BLaER1 (cell line): ENCODE data around the gene CPLX1.
A peak's percentile ranks its signal among the peaks of the same experiment; 100 is the strongest.

ENCODE experiments used
- H3K27ac ChIP-seq: shearing (Covaris generic); formaldehyde crosslinking; 2 replicates; pipeline ENCODE4 v1.8.1; 2022
- H3K27me3 ChIP-seq: shearing (Covaris generic); formaldehyde crosslinking; 2 replicates; pipeline ENCODE4 v1.8.1; 2022
- H3K36me3 ChIP-seq: shearing (Covaris generic); formaldehyde crosslinking; 2 replicates; pipeline ENCODE4 v1.8.1; 2022
- H3K4me1 ChIP-seq: shearing (Covaris generic); formaldehyde crosslinking; 2 replicates; pipeline ENCODE4 v1.8.1; 2022
- H3K4me2 ChIP-seq: shearing (Covaris generic); formaldehyde crosslinking; 2 replicates; pipeline ENCODE4 v1.8.1; 2022
- H3K4me3 ChIP-seq: shearing (Covaris generic); formaldehyde crosslinking; 2 replicates; pipeline ENCODE4 v1.8.1; 2022
- H3K9ac ChIP-seq: shearing (Covaris generic); formaldehyde crosslinking; 2 replicates; pipeline ENCODE4 v1.8.1; 2022
- H3K9me3 ChIP-seq: shearing (Covaris generic); formaldehyde crosslinking; 2 replicates; pipeline ENCODE4 v1.8.1; 2022
- H4K20me1 ChIP-seq: shearing (Covaris generic); formaldehyde crosslinking; 2 replicates; pipeline ENCODE4 v1.8.1; 2022
- Cebpa-rat ChIP-seq: shearing (Covaris generic); IDR thresholded peaks from 2 replicates; pipeline ENCODE4 v1.8.1; 2022

Gene CPLX1

DNA sequence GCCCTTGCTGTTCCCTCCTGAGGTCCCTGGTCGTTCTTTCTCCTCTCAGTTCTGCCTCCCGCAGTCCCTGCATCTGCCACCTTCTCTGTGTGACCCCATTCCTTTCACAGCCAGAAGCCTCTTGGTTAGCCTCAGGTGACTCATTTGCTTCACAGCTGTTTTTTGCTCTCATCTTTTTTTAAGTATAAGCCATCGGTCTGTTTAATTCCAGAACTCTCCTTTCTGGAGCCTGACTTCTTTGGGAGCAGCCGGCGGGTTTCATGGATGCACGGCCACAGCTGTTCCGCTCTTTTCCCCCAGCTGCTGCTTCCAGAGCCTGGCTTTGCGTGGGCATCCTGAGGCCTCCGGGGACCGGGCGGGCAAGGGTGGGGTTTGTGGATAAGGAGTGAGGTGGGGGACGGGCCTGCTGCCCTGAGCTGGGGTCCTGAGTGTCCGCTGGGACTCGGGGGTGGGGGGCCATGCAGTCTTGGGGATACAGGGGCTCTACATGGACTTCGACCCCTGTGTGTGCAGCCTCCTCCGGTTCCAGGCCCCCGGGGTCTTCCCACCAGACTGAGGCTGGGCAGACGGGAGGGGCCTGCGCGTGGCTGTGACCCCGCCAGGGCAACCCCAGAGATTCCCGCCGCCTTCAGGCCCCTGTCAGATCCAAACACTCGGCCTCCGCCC, 73.6 kb downstream of the CPLX1 start:
- Histone ChIP-seq H3K4me2 (peak overlapping the region; percentile 95), H3K36me3 (peaks cover 88% of the 10 kb centered on the region), H3K27ac (peak overlapping the region; percentile 56), H3K4me1 (peaks cover 59% of the 10 kb centered on the region), H3K4me3 (peak overlapping the region; percentile 40), H4K20me1 (peaks cover 100% of the 10 kb centered on the region), H3K27me3 (no peaks in the 10 kb centered on the region), H3K9ac (peak overlapping the region; percentile 72), H3K9me3 (no peaks in the 10 kb centered on the region)
- TF ChIP-seq Cebpa-rat, result no peak

DNA sequence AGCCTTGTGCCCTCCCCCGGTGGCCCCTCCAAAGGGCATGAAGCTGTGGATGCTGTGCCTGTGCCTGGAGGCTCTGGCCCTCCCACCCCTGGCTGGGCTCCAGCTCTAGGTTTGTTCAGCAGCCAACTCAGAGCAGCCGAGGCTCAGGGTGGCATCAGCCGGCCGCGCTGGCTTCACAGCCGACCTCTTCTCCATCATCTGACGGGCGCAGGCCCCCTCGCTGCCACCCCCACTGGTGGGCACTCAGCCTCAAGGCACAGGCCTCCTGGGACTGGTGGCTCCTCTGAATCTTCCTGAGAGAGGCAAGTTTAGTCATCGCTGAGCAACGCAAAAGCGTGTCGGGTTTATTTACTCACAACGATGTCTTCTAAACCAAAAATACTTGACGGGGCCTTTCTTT, 74.3 kb downstream of the CPLX1 start:
- Histone ChIP-seq H3K9me3 (no peaks in the 10 kb centered on the region), H3K4me3 (peak overlapping the region; percentile 40), H3K4me2 (peak overlapping the region; percentile 95), H3K4me1 (peaks cover 59% of the 10 kb centered on the region), H3K36me3 (peaks cover 82% of the 10 kb centered on the region), H3K27ac (peak overlapping the region; percentile 56), H3K9ac (peak overlapping the region; percentile 72), H3K27me3 (no peaks in the 10 kb centered on the region), H4K20me1 (peaks cover 93% of the 10 kb centered on the region)
- no peak for TF ChIP-seq Cebpa-rat

DNA sequence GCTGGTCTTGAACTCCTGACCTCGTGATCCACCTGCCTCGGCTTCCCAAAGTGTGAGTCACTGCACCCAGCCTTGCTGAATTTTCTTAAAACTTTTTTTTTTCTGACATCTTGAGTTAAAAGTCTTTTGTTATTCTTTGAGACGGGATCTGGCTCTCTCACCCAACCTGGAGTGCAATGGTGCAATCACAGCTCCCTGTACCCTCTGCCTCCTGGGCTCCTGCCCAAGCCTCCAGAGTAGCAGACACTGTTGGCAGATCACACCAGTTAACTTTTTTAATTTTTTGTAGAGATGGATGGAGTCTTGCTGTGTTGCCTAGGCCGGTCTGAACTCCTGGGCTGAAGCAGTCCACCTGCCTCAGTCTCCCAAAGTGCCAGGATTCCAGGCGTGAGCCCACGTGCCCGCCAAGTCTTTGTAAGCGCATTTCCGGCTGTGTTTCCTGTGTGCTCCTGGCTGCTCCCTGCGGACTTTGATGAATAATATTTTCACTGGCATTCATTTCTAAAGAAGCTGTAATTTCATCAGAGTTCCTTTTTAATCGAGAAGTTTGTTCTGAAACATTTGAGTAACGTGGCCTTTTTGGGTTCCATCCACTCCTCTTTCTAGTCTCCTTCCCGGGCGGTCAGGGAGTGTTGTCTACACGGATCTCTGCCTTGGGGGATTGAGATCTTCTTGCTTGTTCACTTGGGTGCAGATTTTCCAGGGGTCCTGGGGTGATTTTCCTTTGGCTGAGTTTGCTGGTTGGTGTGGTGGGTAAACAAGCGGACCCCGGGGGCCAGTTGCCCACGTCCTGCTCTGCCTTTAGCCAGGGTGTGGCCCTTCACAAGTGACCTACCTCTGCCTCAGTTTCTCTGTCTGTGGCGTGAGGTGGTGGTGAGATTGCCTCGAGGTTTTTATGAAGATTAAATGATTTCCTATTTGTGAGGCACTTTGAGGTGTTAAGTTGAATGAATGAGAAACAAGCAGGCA, 75.9 kb downstream of the CPLX1 start:
- no peak for TF ChIP-seq Cebpa-rat
- no peaks in the 10 kb centered on the region for H3K9me3 ChIP-seq
- H3K4me2 ChIP-seq, result peak overlapping the region; percentile 95
- H3K27me3 ChIP-seq, result no peaks in the 10 kb centered on the region
- no peak overlapping the region for H3K4me3 ChIP-seq
- H3K27ac ChIP-seq, result no peak overlapping the region
- H4K20me1 ChIP-seq, result peaks cover 76% of the 10 kb centered on the region
- H3K9ac ChIP-seq, result no peak overlapping the region
- H3K36me3 ChIP-seq, result peaks cover 65% of the 10 kb centered on the region
- peaks cover 56% of the 10 kb centered on the region for H3K4me1 ChIP-seq

DNA sequence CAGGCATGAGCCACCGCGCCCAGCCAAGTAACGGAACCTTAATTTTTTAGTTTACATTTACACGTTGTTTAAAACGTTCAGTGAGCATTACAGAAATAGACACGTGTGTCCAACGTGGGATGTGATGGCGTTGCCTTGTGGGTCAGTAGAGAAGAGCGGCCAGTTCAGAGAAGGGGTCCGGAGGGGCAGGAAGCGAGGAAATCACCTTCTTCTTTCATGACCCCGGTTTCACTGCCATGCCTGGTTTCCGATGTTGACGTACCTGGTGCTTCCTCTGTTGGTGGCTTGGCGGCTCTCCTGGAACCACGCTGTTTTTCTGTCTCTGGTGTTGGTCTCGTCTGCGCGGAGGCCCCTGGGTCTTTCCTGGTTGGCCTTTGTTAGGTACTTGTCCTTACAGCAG, 77.5 kb downstream of the CPLX1 start:
- Histone ChIP-seq H3K9ac (no peak overlapping the region), H4K20me1 (peaks cover 72% of the 10 kb centered on the region), H3K27me3 (no peaks in the 10 kb centered on the region), H3K36me3 (peaks cover 61% of the 10 kb centered on the region), H3K9me3 (no peaks in the 10 kb centered on the region), H3K4me3 (no peak overlapping the region), H3K27ac (no peak overlapping the region), H3K4me1 (peaks cover 41% of the 10 kb centered on the region), H3K4me2 (no peak overlapping the region)
- no peak for TF ChIP-seq Cebpa-rat

DNA sequence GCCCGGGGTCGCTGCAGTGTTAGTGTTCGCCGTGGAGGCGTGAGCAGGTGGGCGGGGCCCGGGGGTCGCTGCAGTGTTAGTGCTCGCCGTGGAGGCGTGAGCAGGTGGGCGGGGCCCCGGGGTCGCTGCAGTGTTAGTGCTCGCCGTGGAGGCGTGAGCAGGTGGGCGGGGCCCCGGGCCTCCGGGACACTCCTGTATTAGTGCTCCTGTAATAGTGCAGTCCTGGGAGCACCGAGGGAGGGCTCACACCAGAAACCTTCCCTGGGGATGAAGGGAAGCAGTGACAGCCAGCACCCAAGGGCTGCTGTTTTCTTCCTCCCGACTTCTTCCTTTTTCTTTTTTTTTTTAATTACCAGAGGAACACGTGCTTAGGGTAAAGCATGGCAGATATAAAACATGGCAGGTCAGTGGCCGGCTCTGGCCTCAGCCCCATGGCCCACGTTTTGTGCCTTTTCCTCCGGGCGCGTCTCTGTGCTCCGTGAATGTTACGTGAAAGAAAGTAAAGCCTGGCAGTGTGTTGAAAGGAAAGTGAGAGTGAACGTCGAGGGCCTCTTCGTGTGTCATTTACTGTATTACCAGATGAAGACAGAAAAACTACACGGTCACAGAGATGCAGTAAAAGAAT, 78.3 kb downstream of the CPLX1 start:
- Histone ChIP-seq H3K36me3 (peaks cover 61% of the 10 kb centered on the region), H3K4me3 (no peak overlapping the region), H4K20me1 (peaks cover 72% of the 10 kb centered on the region), H3K9ac (no peak overlapping the region), H3K27ac (no peak overlapping the region), H3K4me1 (peaks cover 33% of the 10 kb centered on the region), H3K27me3 (no peaks in the 10 kb centered on the region), H3K4me2 (no peak overlapping the region), H3K9me3 (no peaks in the 10 kb centered on the region)
- no peak for TF ChIP-seq Cebpa-rat

DNA sequence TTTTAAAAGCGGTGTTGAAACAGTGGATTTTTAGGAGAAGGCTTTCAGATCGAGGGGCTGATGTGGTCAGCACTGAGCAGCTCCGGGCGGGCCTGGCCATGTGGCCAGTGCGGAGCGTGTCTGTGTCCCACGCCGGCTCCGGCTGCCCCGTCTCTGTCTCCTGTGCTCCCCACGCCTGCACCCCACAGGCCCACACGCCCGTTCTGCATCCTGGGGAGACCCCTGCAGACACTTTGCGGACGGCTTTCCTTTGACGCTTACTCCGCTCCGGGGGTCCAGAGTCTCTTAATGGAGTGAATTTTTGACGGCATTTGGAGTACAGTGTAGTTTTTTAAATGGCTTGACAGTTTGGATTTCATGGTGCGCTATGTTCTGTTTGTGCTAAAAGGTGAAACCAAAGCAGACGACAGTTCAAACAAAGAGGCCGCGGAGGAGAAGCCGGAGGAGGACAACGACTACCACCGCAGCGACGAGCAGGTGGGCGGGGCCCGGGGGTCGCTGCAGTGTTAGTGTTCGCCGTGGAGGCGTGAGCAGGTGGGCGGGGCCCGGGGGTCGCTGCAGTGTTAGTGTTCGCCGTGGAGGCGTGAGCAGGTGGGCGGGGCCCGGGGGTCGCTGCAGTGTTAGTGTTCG, 81.6 kb downstream of the CPLX1 start:
- Histone ChIP-seq H3K4me2 (no peak overlapping the region), H3K36me3 (peaks cover 68% of the 10 kb centered on the region), H3K27ac (no peak overlapping the region), H3K9me3 (no peaks in the 10 kb centered on the region), H3K27me3 (no peaks in the 10 kb centered on the region), H4K20me1 (peaks cover 72% of the 10 kb centered on the region), H3K4me3 (no peak overlapping the region), H3K4me1 (no peaks in the 10 kb centered on the region; the same call in 1 of the 2 replicates), H3K9ac (no peak overlapping the region)
- no peak for TF ChIP-seq Cebpa-rat

DNA sequence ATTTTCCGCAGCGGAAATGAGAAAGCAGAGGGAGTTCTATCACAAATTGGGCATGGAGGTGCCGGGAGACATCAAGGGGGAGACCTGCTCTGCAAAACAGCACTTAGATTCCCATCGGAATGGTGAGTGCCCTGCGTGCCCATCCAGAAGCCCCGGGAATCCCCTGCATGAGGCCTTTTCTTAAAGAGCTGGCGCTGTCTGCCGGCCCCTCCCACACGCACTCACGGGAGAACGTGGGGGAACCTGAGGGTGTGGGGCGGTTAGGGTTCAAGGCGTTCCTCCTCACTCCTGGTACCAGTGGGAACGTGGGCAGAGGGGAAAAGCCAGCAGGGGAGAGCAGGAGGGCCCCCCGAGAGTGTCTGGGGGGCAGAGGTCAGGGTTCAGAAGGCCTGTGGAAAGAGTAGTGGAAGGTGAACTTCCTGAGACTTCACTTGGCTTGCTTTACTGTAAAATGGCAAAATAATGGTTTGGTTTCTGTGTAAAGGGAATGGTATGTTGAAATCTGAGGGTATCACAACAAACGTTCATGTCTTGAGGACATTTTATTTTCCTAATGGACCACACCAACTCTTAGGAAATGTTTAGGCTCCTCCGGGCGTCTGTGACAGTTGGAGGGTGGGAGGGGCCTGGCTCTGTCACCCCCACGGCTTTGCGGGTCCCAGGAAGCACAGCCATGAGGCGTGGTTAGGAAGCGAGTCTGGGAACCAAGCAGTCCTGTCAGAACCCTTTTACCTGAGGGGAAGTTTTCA, 82.3 kb downstream of the CPLX1 start:
- no peaks in the 10 kb centered on the region for H3K9me3 ChIP-seq
- no peak for TF ChIP-seq Cebpa-rat
- no peak overlapping the region for H3K4me3 ChIP-seq
- peaks cover 70% of the 10 kb centered on the region for H3K36me3 ChIP-seq
- no peak overlapping the region for H3K9ac ChIP-seq
- peaks cover 5% of the 10 kb centered on the region for H3K4me1 ChIP-seq
- H4K20me1 ChIP-seq, result peaks cover 72% of the 10 kb centered on the region
- H3K27ac ChIP-seq, result 0 out of 2 replicates have a peak overlapping the region, but pooled peaks have one; percentile 18
- no peak overlapping the region for H3K4me2 ChIP-seq
- H3K27me3 ChIP-seq, result no peaks in the 10 kb centered on the region

DNA sequence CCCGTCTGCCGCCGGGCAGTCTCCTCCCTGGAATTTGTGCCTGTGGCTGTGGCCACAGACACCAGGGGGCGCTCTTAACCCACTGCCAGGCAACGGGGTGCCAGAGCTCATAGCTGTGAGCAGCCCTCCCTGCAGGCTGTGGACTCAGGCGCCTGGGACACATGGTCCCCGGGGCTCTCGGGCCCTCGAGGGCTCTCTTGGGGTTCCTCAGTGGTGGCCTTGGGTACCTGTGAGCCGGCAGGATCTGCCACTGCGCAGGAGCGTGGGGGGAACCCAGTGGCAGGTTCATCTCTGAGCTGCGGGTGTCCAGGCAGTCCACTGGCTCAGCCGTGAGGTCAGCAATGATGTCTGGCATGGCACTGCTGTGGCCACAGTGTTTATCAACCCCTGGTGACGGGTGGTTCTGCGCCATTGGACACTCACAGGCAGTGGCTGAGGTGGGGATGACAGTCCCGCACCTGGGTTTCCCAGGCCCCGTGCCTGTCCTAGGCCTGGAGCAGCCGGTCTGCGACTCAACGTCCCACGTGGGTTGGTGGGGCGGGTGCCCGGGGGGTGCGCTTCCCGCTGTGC, 83.1 kb downstream of the CPLX1 start:
- Histone ChIP-seq H3K36me3 (peaks cover 70% of the 10 kb centered on the region), H3K9me3 (no peaks in the 10 kb centered on the region), H3K4me3 (no peak overlapping the region), H3K4me2 (no peak overlapping the region), H3K4me1 (peaks cover 13% of the 10 kb centered on the region), H4K20me1 (peaks cover 72% of the 10 kb centered on the region), H3K9ac (no peak overlapping the region), H3K27ac (no peak overlapping the region), H3K27me3 (no peaks in the 10 kb centered on the region)
- no peak for TF ChIP-seq Cebpa-rat
